ENCODE results near the gene SLC9A5.

- TF ChIP-seq POLR2A (IDR thresholded peaks at IDR 0.05), result no peak
- TF ChIP-seq, protein P1, sequence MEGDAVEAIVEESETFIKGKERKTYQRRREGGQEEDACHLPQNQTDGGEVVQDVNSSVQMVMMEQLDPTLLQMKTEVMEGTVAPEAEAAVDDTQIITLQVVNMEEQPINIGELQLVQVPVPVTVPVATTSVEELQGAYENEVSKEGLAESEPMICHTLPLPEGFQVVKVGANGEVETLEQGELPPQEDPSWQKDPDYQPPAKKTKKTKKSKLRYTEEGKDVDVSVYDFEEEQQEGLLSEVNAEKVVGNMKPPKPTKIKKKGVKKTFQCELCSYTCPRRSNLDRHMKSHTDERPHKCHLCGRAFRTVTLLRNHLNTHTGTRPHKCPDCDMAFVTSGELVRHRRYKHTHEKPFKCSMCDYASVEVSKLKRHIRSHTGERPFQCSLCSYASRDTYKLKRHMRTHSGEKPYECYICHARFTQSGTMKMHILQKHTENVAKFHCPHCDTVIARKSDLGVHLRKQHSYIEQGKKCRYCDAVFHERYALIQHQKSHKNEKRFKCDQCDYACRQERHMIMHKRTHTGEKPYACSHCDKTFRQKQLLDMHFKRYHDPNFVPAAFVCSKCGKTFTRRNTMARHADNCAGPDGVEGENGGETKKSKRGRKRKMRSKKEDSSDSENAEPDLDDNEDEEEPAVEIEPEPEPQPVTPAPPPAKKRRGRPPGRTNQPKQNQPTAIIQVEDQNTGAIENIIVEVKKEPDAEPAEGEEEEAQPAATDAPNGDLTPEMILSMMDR (IDR thresholded peaks at IDR 0.05), result no peak
Observed at GRCh38 chr16:67286441-67287235, 37.9 kb downstream of the SLC9A5 start.

Data from esophagus squamous epithelium (tissue), 4 donors.